Right lobe of liver (tissue), 6 donors: ENCODE measurements around the gene AQP10. TPM values are rescaled to one million over a fixed set of nuclear protein-coding genes. Genes with fewer than 3 reads are reported as not detected.

Experiments used
- ATAC-seq, 4 donors: fragments of 200-7000 bp; cut with Tn5 transposase; one replicate each; pipeline ENCODE4 v1.9.1; 2020; ENCODE audit warnings: mild to moderate bottlenecking in 4 of 4, moderate library complexity in 4 of 4
- DNase-seq, 3 donors: peaks; one replicate each; pipeline ENCODE4 v3.0.0-alpha.2; 2020
- H3K27ac ChIP-seq, 3 donors: fragments of 200-600 bp; one replicate each; pipeline ENCODE4 v1.8.0; 2022
- H3K27me3 ChIP-seq, 2 donors: fragments of 200-600 bp; one replicate each; pipeline ENCODE4 v1.8.0; 2022
- H3K36me3 ChIP-seq, 4 donors: fragments of 200-600 bp; sonication (generic) in 1 of 4; one replicate each; pipeline versions ENCODE4 v1.5.1 to v1.8.0; 2017 to 2022; ENCODE audit warnings: control low read depth in 1 of 4
- H3K4me1 ChIP-seq, 4 donors: fragments of 200-600 bp; sonication (generic) in 1 of 4; one replicate each; pipeline versions ENCODE4 v1.5.1 to v1.8.0; 2017 to 2022; ENCODE audit warnings: control low read depth in 1 of 4
- H3K4me3 ChIP-seq, 3 donors: fragments of 200-600 bp; one replicate each; pipeline ENCODE4 v1.8.0; 2022
- H3K9me3 ChIP-seq, 4 donors: fragments of 200-600 bp; sonication (generic) in 1 of 4; one replicate each; pipeline versions ENCODE4 v1.5.1 to v1.8.0; 2017 to 2022; ENCODE audit warnings: control low read depth in 1 of 4
- CTCF ChIP-seq, 4 donors: fragments of 200-600 bp in 3 of 4; fragments of 450-650 bp in 1 of 4; IDR thresholded peaks; one replicate each; pipeline versions ENCODE4 v1.5.1 to v1.8.0; 2016 to 2022; ENCODE audit warnings: antibody characterized with exemption in 4 of 4, mild to moderate bottlenecking in 2 of 4
- POLR2A ChIP-seq: fragments of 450-650 bp; IDR thresholded peaks from one replicate; pipeline ENCODE4 v1.6.1; 2017; ENCODE audit warnings: antibody characterized with exemption, mild to moderate bottlenecking
- WGBS: methylation state at CpG from one replicate; pipeline ENCODE4 v1.1.6; 2018; ENCODE audit warnings: low coverage, low lambda C conversion rate; ENCODE audit not compliant: insufficient coverage; ENCODE audit errors: missing lambda C conversion rate; 5-methylcytosine and 5-hydroxymethylcytosine counted together
- intact Hi-C, 2 donors: fragments of 100-400 bp; cut with DNase I; formaldehyde crosslinking; loops; one replicate each; pipeline versions ENCODE4 v1.11.2 to v1.14.1; 2022
- total RNA-seq, 6 experiments: library from RNA; depleted of rRNA in 2 of 6; stranded (reverse); fragments of >200 nt in 2 of 6; fragmentation: NEBNext Ultra II Directional in 3 of 6; extraction: Animal tissue kit (Norgen Biotek cat#: 25700) in 3 of 6; gene quantifications; one replicate each; pipeline versions ENCODE4 v1.1.0 to v1.2.4, GENCODE V29; 2016 to 2023
- donor health status: DM: no; HTN: yes; CAD: no.
- donor health status: DM: no; HTN: no; CAD: no.
- donor health status: DM: no; HTN: no; CAD: no.
- donor health status: DM: no; HTN: yes; CAD: no.
- donor health status: DM: no; HTN: yes; CAD: no.

Gene AQP10
- total RNA-seq, 6 experiments from 2014 or later, result not detected

GRCh38 chr1:154349121-154349520 is 28.2 kb downstream of the AQP10 start:
- Histone ChIP-seq H3K27me3 (no peaks in the 10 kb centered on the region), H3K27ac (no peak overlapping the region), H3K4me3 (no peak overlapping the region), H3K36me3 (no peaks in the 10 kb centered on the region), H3K4me1 (peaks cover 0 to 25% (median 10%) of the 10 kb centered on the region in 4 donors), H3K9me3 (no peaks in the 10 kb centered on the region)
- no CpG with 5 or more reads among the region's 7 CpGs for WGBS
- intact Hi-C loops, result no loop called here
- no peak for ATAC-seq
- no peak for DNase-seq
- TF ChIP-seq POLR2A, result no peak
- TF ChIP-seq CTCF (IDR thresholded peaks at IDR 0.05), result no peak

GRCh38 chr1:154350383-154350782 is 29.5 kb downstream of the AQP10 start:
- no peak for TF ChIP-seq POLR2A
- TF ChIP-seq CTCF (IDR thresholded peaks at IDR 0.05), result no peak
- no peaks in the 10 kb centered on the region for H3K9me3 ChIP-seq
- intact Hi-C loops, result no loop called here
- 94% methylated on average over 2 of the region's 4 CpGs for WGBS
- peaks cover 0 to 34% (median 10%) of the 10 kb centered on the region in 4 donors for H3K4me1 ChIP-seq
- no peaks in the 10 kb centered on the region for H3K36me3 ChIP-seq
- H3K4me3 ChIP-seq, result no peak overlapping the region
- no peak overlapping the region for H3K27ac ChIP-seq
- ATAC-seq, result no peak
- no peak for DNase-seq
- no peaks in the 10 kb centered on the region for H3K27me3 ChIP-seq

GRCh38 chr1:154351363-154352068 is 30.6 kb downstream of the AQP10 start:
- Histone ChIP-seq H3K27ac (no peak overlapping the region), H3K36me3 (no peaks in the 10 kb centered on the region), H3K4me1 (peaks cover 0 to 34% (median 10%) of the 10 kb centered on the region in 4 donors), H3K9me3 (no peaks in the 10 kb centered on the region), H3K4me3 (no peak overlapping the region), H3K27me3 (no peaks in the 10 kb centered on the region)
- DNase-seq (peak in 1 of 3 donors; percentile 51), ATAC-seq (peak in 3 of 4 donors; percentile 27 to 42 (median 41))
- 46% methylated on average over 12 of the region's 14 CpGs for WGBS
- intact Hi-C loops, result no loop called here
- TF ChIP-seq POLR2A (no peak), CTCF (IDR thresholded peaks at IDR 0.05) (no peak)

- Histone ChIP-seq H3K27ac (no peak overlapping the region), H3K27me3 (no peaks in the 10 kb centered on the region), H3K4me3 (peak overlapping the region; percentile 28 to 52 (median 33)), H3K4me1 (peaks cover 0 to 34% (median 10%) of the 10 kb centered on the region in 4 donors), H3K9me3 (no peaks in the 10 kb centered on the region), H3K36me3 (no peaks in the 10 kb centered on the region)
- no peak for DNase-seq
- TF ChIP-seq CTCF (IDR thresholded peaks at IDR 0.05), result no peak
- no peak for TF ChIP-seq POLR2A
- intact Hi-C loops, result no loop called here
- 7% methylated on average over 6 of the region's 9 CpGs for WGBS
- no peak for ATAC-seq
Measured at GRCh38 chr1:154352245-154352580, 31.3 kb downstream of the AQP10 start.
